H1 (cell line): ENCODE data around the gene PANX3. TPM values are rescaled to one million over a fixed set of nuclear protein-coding genes. Genes with fewer than 3 reads are reported as not detected.

Experiments
- CTCF ChIA-PET: fragments of 300-600 bp; sonication (Branson Sonifier 250); formaldehyde crosslinking; loops from one replicate; lab custom pipeline; 2021; ENCODE audit not compliant: partially characterized antibody; lab: Charles Lee
- POLR2A ChIA-PET: fragments of 300-600 bp; sonication (Branson Sonifier 250); formaldehyde crosslinking; loops from one replicate; lab custom pipeline; 2021; ENCODE audit warnings: inconsistent platforms; ENCODE audit not compliant: partially characterized antibody; lab: Charles Lee
- DNase-seq, 2 experiments: peaks; one replicate each; pipeline versions ENCODE4 v3.0.0 to v3.0.0-alpha.2; 2010 to 2022; ENCODE audit warnings: low spot score in 2 of 2, low read depth in 1 of 2, mixed read lengths in 1 of 2
- FAIRE-seq: peaks from 2 replicates; lab custom pipeline; 2011; peaks lifted over from hg19 to GRCh38; lab: Jason Lieb, UNC
- H2AFZ ChIP-seq: 2 replicates; pipeline ENCODE4 v1.8.1; 2012; ENCODE audit warnings: low read length, inconsistent platforms
- H2AK5ac ChIP-seq: 2 replicates; pipeline ENCODE4 v1.6.1; 2013; ENCODE audit warnings: low read depth, low read length
- H2BK120ac ChIP-seq: replicated peaks from 2 replicates; pipeline ENCODE3; 2013; ENCODE audit warnings: low read depth, low read length, inconsistent platforms
- H2BK12ac ChIP-seq: 2 replicates; pipeline ENCODE4 v1.6.1; 2013; ENCODE audit warnings: low read depth, low read length
- H2BK15ac ChIP-seq: 2 replicates; pipeline ENCODE4 v1.6.1; 2013; ENCODE audit warnings: low read length
- H2BK20ac ChIP-seq: 2 replicates; pipeline ENCODE4 v1.6.1; 2013; ENCODE audit warnings: low read length
- H2BK5ac ChIP-seq: 2 replicates; pipeline ENCODE4 v1.6.1; 2013; ENCODE audit warnings: low read depth, low read length
- H3K14ac ChIP-seq: 2 replicates; pipeline ENCODE4 v1.6.1; 2013; ENCODE audit warnings: inconsistent platforms; ENCODE audit not compliant: insufficient read length
- H3K18ac ChIP-seq: 2 replicates; pipeline ENCODE4 v1.6.1; 2013; ENCODE audit warnings: low read length; ENCODE audit errors: extremely low read depth
- H3K23ac ChIP-seq: 2 replicates; pipeline ENCODE4 v1.6.1; 2013; ENCODE audit warnings: inconsistent platforms; ENCODE audit not compliant: insufficient read length
- H3K23me2 ChIP-seq: 2 replicates; pipeline ENCODE4 v1.6.1; 2013; ENCODE audit warnings: low read depth, low read length
- H3K27ac ChIP-seq: 2 replicates; pipeline ENCODE4 v1.6.1; 2011; ENCODE audit warnings: low read depth, low read length, inconsistent platforms
- H3K27me3 ChIP-seq, 4 experiments: replicated peaks in 1 of 4; 1 replicate in 1 of 4; 2 replicates in 3 of 4; pipeline versions ENCODE4 v1.6.1 to v1.8.1; 2011 to 2013; ENCODE audit warnings: low read length in 3 of 4, mild to moderate bottlenecking in 3 of 4, inconsistent platforms in 2 of 4, mixed read lengths in 2 of 4, moderate library complexity in 1 of 4; ENCODE audit not compliant: control insufficient read depth in 3 of 4, insufficient read depth in 3 of 4; ENCODE audit errors: extremely low read depth in 1 of 4
- H3K36me3 ChIP-seq, 4 experiments: 2 replicates each; pipeline versions ENCODE4 v1.6.1 to v1.8.1; 2011 to 2013; ENCODE audit warnings: mild to moderate bottlenecking in 4 of 4, low read length in 3 of 4, moderate library complexity in 2 of 4, control low read depth in 1 of 4, inconsistent platforms in 1 of 4; ENCODE audit not compliant: insufficient read depth in 4 of 4, control insufficient read depth in 2 of 4
- H3K4ac ChIP-seq: replicated peaks from 2 replicates; pipeline ENCODE3; 2013; ENCODE audit warnings: low read length, low read depth, mixed read lengths, inconsistent platforms; ENCODE audit not compliant: insufficient read length
- H3K4me1 ChIP-seq, 4 experiments: replicated peaks in 1 of 4; 1 replicate in 1 of 4; 2 replicates in 3 of 4; pipeline versions ENCODE4 v1.6.1 to v1.8.1; 2011 to 2013; ENCODE audit warnings: low read length in 3 of 4, inconsistent platforms in 2 of 4, mixed read lengths in 1 of 4; ENCODE audit not compliant: insufficient read depth in 4 of 4, control insufficient read depth in 3 of 4
- H3K4me2 ChIP-seq, 2 experiments: 2 replicates each; pipeline versions ENCODE4 v1.6.1 to v1.8.1; 2011 to 2013; ENCODE audit warnings: low read depth in 2 of 2, low read length in 2 of 2, control low read depth in 1 of 2, inconsistent platforms in 1 of 2, mild to moderate bottlenecking in 1 of 2; ENCODE audit not compliant: insufficient read depth in 1 of 2
- H3K4me3 ChIP-seq, 4 experiments: fragments of 200-600, 300-600 bp in 1 of 4; sonication (generic), shearing (Covaris generic), sonication (Bioruptor Twin) in 1 of 4; 2 replicates each; pipeline versions ENCODE4 v1.5.1 to v1.8.1; 2011 to 2016; ENCODE audit warnings: low read length in 4 of 4, low read depth in 3 of 4, control low read depth in 2 of 4, inconsistent platforms in 2 of 4, mild to moderate bottlenecking in 2 of 4, mixed read lengths in 1 of 4, moderate library complexity in 1 of 4; ENCODE audit not compliant: insufficient read depth in 2 of 4; ENCODE audit errors: extremely low read depth in 1 of 4
- H3K56ac ChIP-seq: replicated peaks from 2 replicates; pipeline ENCODE3; 2013; ENCODE audit warnings: low read depth, mild to moderate bottlenecking, mixed read lengths, low read length, inconsistent platforms; ENCODE audit not compliant: insufficient read length
- H3K79me1 ChIP-seq: 2 replicates; pipeline ENCODE4 v1.6.1; 2013; ENCODE audit warnings: low read depth, low read length, control low read depth
- H3K79me2 ChIP-seq, 2 experiments: 2 replicates each; pipeline versions ENCODE4 v1.6.1 to v1.8.1; 2012 to 2013; ENCODE audit warnings: low read length in 2 of 2, mild to moderate bottlenecking in 2 of 2, inconsistent platforms in 1 of 2; ENCODE audit not compliant: insufficient read depth in 2 of 2, control insufficient read depth in 1 of 2
- H3K9ac ChIP-seq, 4 experiments: replicated peaks in 1 of 4; 1 replicate in 1 of 4; 2 replicates in 3 of 4; pipeline versions ENCODE4 v1.6.1 to v1.8.1; 2011 to 2013; ENCODE audit warnings: low read depth in 3 of 4, low read length in 3 of 4, control low read depth in 2 of 4, mild to moderate bottlenecking in 2 of 4, moderate library complexity in 2 of 4, inconsistent platforms in 1 of 4; ENCODE audit errors: extremely low read depth in 1 of 4
- H3K9me3 ChIP-seq, 2 experiments: 2 replicates each; pipeline versions ENCODE4 v1.6.1 to v1.8.1; 2012 to 2013; ENCODE audit warnings: mild to moderate bottlenecking in 2 of 2, moderate library complexity in 2 of 2, control low read depth in 1 of 2, inconsistent platforms in 1 of 2, low read depth in 1 of 2, low read length in 1 of 2, mixed read lengths in 1 of 2; ENCODE audit not compliant: insufficient read depth in 2 of 2
- H4K20me1 ChIP-seq, 2 experiments: replicated peaks in 1 of 2; 2 replicates each; pipeline versions ENCODE3 to v1.8.1; 2011 to 2013; ENCODE audit warnings: inconsistent platforms in 2 of 2, low read length in 2 of 2, mild to moderate bottlenecking in 1 of 2; ENCODE audit not compliant: insufficient read depth in 2 of 2, control insufficient read depth in 1 of 2
- H4K5ac ChIP-seq: 2 replicates; pipeline ENCODE4 v1.6.1; 2013; ENCODE audit warnings: low read length, low read depth, mixed read lengths, inconsistent platforms; ENCODE audit not compliant: insufficient read length
- H4K8ac ChIP-seq: 2 replicates; pipeline ENCODE4 v1.8.0; 2013; ENCODE audit warnings: mild to moderate bottlenecking, moderate library complexity, low read length, inconsistent platforms; ENCODE audit not compliant: insufficient read depth; ENCODE audit errors: extremely low read depth
- H4K91ac ChIP-seq: replicated peaks from 2 replicates; pipeline ENCODE3; 2013; ENCODE audit warnings: low read length, mixed read lengths, inconsistent platforms; ENCODE audit not compliant: insufficient read length
- ASH2L ChIP-seq: fragments of 200-600, 300-600 bp; sonication (generic); IDR thresholded peaks from one replicate; pipeline ENCODE4 v1.7.1; 2017; ENCODE audit warnings: low read length
- BACH1 ChIP-seq: IDR thresholded peaks from 2 replicates; pipeline ENCODE4 v1.6.1; 2012; ENCODE audit warnings: low read length, improper control_type of control experiment
- BRCA1 ChIP-seq: IDR thresholded peaks from 2 replicates; pipeline ENCODE4 v1.6.1; 2012; ENCODE audit warnings: low read depth, low read length, improper control_type of control experiment
- CEBPB ChIP-seq: IDR thresholded peaks from 2 replicates; pipeline ENCODE4 v1.6.1; 2012; ENCODE audit warnings: low read depth, low read length
- CREB1 ChIP-seq: IDR thresholded peaks from 2 replicates; pipeline ENCODE4 v1.6.1; 2012; ENCODE audit warnings: inconsistent platforms
- FOSL1 ChIP-seq: IDR thresholded peaks from 2 replicates; pipeline ENCODE4 v1.6.1; 2011; ENCODE audit warnings: mild to moderate bottlenecking, low read depth, low read length, moderate library complexity; ENCODE audit not compliant: insufficient read depth
- HDAC6 ChIP-seq: IDR thresholded peaks from one replicate; pipeline ENCODE4 v1.7.1; 2012; ENCODE audit warnings: low read depth, mild to moderate bottlenecking, inconsistent platforms, low read length, moderate library complexity
- JUND ChIP-seq: IDR thresholded peaks from 2 replicates; pipeline ENCODE4 v1.6.1; 2011; ENCODE audit warnings: mild to moderate bottlenecking, improper control_type of control experiment, low read length
- POLR2AphosphoS5 ChIP-seq: IDR thresholded peaks from 2 replicates; pipeline ENCODE4 v1.6.1; 2011; ENCODE audit warnings: low read depth, low read length
- RBBP5 ChIP-seq: IDR thresholded peaks from 2 replicates; pipeline ENCODE4 v1.7.1; 2012; ENCODE audit warnings: low read depth, mild to moderate bottlenecking, inconsistent platforms, low read length, moderate library complexity, borderline replicate concordance
- SP2 ChIP-seq: IDR thresholded peaks from 2 replicates; pipeline ENCODE4 v1.6.1; 2012; ENCODE audit warnings: mild to moderate bottlenecking, low read length, inconsistent platforms
- SUZ12 ChIP-seq: fragments of 200-600 bp; sonication (generic); IDR thresholded peaks from 2 replicates; pipeline ENCODE4 v1.6.1; 2012; ENCODE audit warnings: mild to moderate bottlenecking, inconsistent platforms, low read length, moderate library complexity, mixed read lengths
- WGBS, 2 experiments: shearing (Covaris generic) in 1 of 2; methylation state at CpG; one replicate each; pipeline versions ENCODE4 v1.1.6 to v1.1.7; 2013 to 2015; ENCODE audit warnings: low lambda C conversion rate in 2 of 2, mixed read lengths in 2 of 2, inconsistent platforms in 1 of 2, low coverage in 1 of 2, missing lambda C conversion rate in 1 of 2; ENCODE audit not compliant: insufficient replicate concordance in 2 of 2, insufficient coverage in 1 of 2, insufficient read length in 1 of 2; ENCODE audit errors: extremely low coverage in 1 of 2, missing lambda C conversion rate in 1 of 2; 5-methylcytosine and 5-hydroxymethylcytosine counted together
- polyA plus RNA-seq, 7 experiments: library from polyadenylated mRNA; depleted of rRNA in 3 of 7; stranded (reverse) in 5 of 7; unstranded in 2 of 7; fragments of >200 nt in 5 of 7; fragments of 200-250 nt in 2 of 7; gene quantifications; 1 replicate in 5 of 7; 2 replicates in 1 of 7; 4 replicates in 1 of 7; pipeline versions ENCODE4 v1.2.1 to v1.2.3, GENCODE V29; 2011 to 2013; ENCODE audit warnings: missing spikeins in 2 of 7, mixed read lengths in 2 of 7
- total RNA-seq: library from RNA; stranded (reverse); fragmentation: NEBNext Ultra II Directional; extraction: Animal tissue kit (Norgen Biotek cat#: 25700); gene quantifications from 2 replicates; pipeline ENCODE4 v1.2.1, GENCODE V29; 2021

The PANX3 gene
- total and polyA plus RNA-seq, 2 of the 8 experiments (the other 6 are each of a cell fraction or from before 2014, with no cell fraction given), result not detected

GRCh38 chr11:124592627-124593026, 18.6 kb upstream of the PANX3 start:
- 90% methylated on average over 6 of the region's 6 CpGs; no CpG with 5 or more reads in 1 of the 2 experiments for WGBS, 2 experiments
- Histone ChIP-seq H4K5ac (no peak overlapping the region), H3K4ac (no peak overlapping the region), H2BK20ac (no peak overlapping the region), H3K27me3 (no peaks in the 10 kb centered on the region), H3K9ac (no peak overlapping the region), H2BK15ac (no peak overlapping the region), H4K91ac (no peak overlapping the region), H3K18ac (no peak overlapping the region), H2AFZ (no peak overlapping the region), H3K9me3 (no peaks in the 10 kb centered on the region), H3K4me1 (no peaks in the 10 kb centered on the region), H4K8ac (no peak overlapping the region), H3K36me3 (no peaks in the 10 kb centered on the region), H2BK5ac (no peak overlapping the region), H2BK120ac (no peak overlapping the region), H3K27ac (no peak overlapping the region), H3K79me1 (no peaks in the 10 kb centered on the region), H3K4me2 (no peak overlapping the region), H3K4me3 (no peak overlapping the region), H3K79me2 (no peaks in the 10 kb centered on the region), H3K56ac (no peak overlapping the region), H2AK5ac (no peak overlapping the region), H3K14ac (no peak overlapping the region), H3K23ac (no peak overlapping the region), H2BK12ac (no peak overlapping the region), H4K20me1 (no peaks in the 10 kb centered on the region), H3K23me2 (no peaks in the 10 kb centered on the region; the same call in 1 of the 2 replicates)
- DNase-seq (no peak), FAIRE-seq (no peak)
- POLR2A ChIA-PET, result no interaction called here
- TF ChIP-seq BACH1, result no peak
- TF ChIP-seq CEBPB, result no peak
- no peak for TF ChIP-seq SP2
- TF ChIP-seq BRCA1, result no peak
- TF ChIP-seq POLR2AphosphoS5, result no peak
- no peak for TF ChIP-seq JUND
- TF ChIP-seq FOSL1, result no peak
- TF ChIP-seq CREB1, result no peak
- no peak for TF ChIP-seq ASH2L
- no peak for TF ChIP-seq RBBP5
- TF ChIP-seq SUZ12, result no peak
- no peak for TF ChIP-seq HDAC6
- CTCF ChIA-PET, result interaction anchor here (0.6 to 2.5 kb wide), 3 partner anchors 10 to 191 kb away, joined by 3 to 9 read pairs (median 4); no protein-coding TSS in a partner anchor
